Activated CD4-positive, alpha-beta memory T cell treated with anti-CD3 and anti-CD28 coated beads, Interleukin-2, amount 10 ng/mL, durations not matched to agents 7 days and 5 days (primary cell): ENCODE data around the gene CCER1. TPM values are rescaled to one million over a fixed set of nuclear protein-coding genes. Genes with fewer than 3 reads are reported as not detected.

Experiments used
- CTCF ChIA-PET: fragments of 350-600 bp; sonication (Branson Sonifier 250); formaldehyde crosslinking; loops from one replicate; lab custom pipeline; 2021; ENCODE audit warnings: antibody characterized with exemption, inconsistent platforms; lab: Charles Lee
- POLR2A ChIA-PET: fragments of 350-600 bp; sonication (Branson Sonifier 250); formaldehyde crosslinking; loops from one replicate; lab custom pipeline; 2021; ENCODE audit warnings: antibody characterized with exemption; lab: Charles Lee
- DNase-seq: peaks from one replicate; pipeline ENCODE4 v3.0.0-alpha.2; 2020
- H3K27ac Mint-ChIP-seq: one replicate; pipeline ENCODE4 v1.8.0; 2021; ENCODE audit warnings: mild to moderate bottlenecking, mixed read lengths
- H3K27me3 Mint-ChIP-seq: one replicate; pipeline ENCODE4 v1.8.0; 2021; ENCODE audit warnings: mixed read lengths
- H3K36me3 Mint-ChIP-seq: one replicate; pipeline ENCODE4 v1.8.0; 2021; ENCODE audit warnings: low read depth, mixed read lengths
- H3K4me1 Mint-ChIP-seq: one replicate; pipeline ENCODE4 v1.8.0; 2021; ENCODE audit warnings: mixed read lengths
- H3K4me3 Mint-ChIP-seq: one replicate; pipeline ENCODE4 v1.8.0; 2021; ENCODE audit warnings: mild to moderate bottlenecking, mixed read lengths
- H3K9me3 Mint-ChIP-seq: one replicate; pipeline ENCODE4 v1.8.0; 2021; ENCODE audit warnings: mixed read lengths
- total RNA-seq, 2 experiments: library from RNA; stranded (reverse); gene quantifications; one replicate each; pipeline ENCODE4 v1.2.3, GENCODE V29; 2021

CCER1 gene
- total RNA-seq, 2 experiments from 2014 or later: not detected

GRCh38 chr12:90936230-90937005 is 18.6 kb downstream of the CCER1 start:
- H3K27ac Mint-ChIP-seq: no peak overlapping the region
- no peaks in the 10 kb centered on the region for H3K9me3 Mint-ChIP-seq
- no peak for DNase-seq
- ChIA-PET CTCF (interaction anchor here (1.1 to 1.2 kb wide), 2 partner anchors 8 to 9 kb away, joined by 3 read pairs; no protein-coding TSS in a partner anchor), POLR2A (no interaction called here)
- H3K4me3 Mint-ChIP-seq: no peak overlapping the region
- peaks cover 7% of the 10 kb centered on the region for H3K27me3 Mint-ChIP-seq
- H3K4me1 Mint-ChIP-seq: no peaks in the 10 kb centered on the region
- H3K36me3 Mint-ChIP-seq: no peaks in the 10 kb centered on the region

DNA sequence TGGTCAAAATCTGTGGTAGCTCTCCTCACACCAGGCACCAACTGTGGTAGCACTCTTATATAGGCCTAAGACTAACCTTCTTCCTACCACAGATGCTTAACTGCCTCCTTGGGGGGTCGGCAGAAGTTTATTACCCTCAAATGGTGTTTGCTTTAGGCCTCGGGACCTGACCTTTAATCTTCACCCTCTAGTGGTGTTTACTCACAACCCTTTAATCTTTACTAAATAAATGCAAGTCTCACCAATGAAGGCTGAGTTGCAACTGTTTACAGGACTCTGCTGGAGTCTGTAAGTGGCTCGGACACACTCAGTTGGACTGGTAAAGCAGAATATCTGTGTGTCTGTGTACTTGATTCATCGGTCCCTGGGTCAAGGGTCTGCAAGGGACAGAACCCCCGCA is 29.4 kb downstream of the CCER1 start:
- no peaks in the 10 kb centered on the region for H3K36me3 Mint-ChIP-seq
- no peaks in the 10 kb centered on the region for H3K27me3 Mint-ChIP-seq
- POLR2A ChIA-PET: no interaction called here
- no peak overlapping the region for H3K4me3 Mint-ChIP-seq
- CTCF ChIA-PET: interaction anchor here (0.6 to 1.2 kb wide), 3 partner anchors 15 to 146 kb away, joined by 3 read pairs; partner anchors contain the start of gene CCER1
- H3K4me1 Mint-ChIP-seq: no peaks in the 10 kb centered on the region
- no peak for DNase-seq
- no peak overlapping the region for H3K27ac Mint-ChIP-seq
- H3K9me3 Mint-ChIP-seq: peaks cover 7% of the 10 kb centered on the region

- ChIA-PET CTCF (no interaction called here), POLR2A (no interaction called here)
- H3K27ac Mint-ChIP-seq: no peak overlapping the region
- no peaks in the 10 kb centered on the region for H3K4me1 Mint-ChIP-seq
- H3K27me3 Mint-ChIP-seq: no peaks in the 10 kb centered on the region
- H3K9me3 Mint-ChIP-seq: peaks cover 3% of the 10 kb centered on the region
- no peak overlapping the region for H3K4me3 Mint-ChIP-seq
- DNase-seq: no peak
- H3K36me3 Mint-ChIP-seq: no peaks in the 10 kb centered on the region
Observed at GRCh38 chr12:90924406-90924805, 30.6 kb downstream of the CCER1 start.

DNA sequence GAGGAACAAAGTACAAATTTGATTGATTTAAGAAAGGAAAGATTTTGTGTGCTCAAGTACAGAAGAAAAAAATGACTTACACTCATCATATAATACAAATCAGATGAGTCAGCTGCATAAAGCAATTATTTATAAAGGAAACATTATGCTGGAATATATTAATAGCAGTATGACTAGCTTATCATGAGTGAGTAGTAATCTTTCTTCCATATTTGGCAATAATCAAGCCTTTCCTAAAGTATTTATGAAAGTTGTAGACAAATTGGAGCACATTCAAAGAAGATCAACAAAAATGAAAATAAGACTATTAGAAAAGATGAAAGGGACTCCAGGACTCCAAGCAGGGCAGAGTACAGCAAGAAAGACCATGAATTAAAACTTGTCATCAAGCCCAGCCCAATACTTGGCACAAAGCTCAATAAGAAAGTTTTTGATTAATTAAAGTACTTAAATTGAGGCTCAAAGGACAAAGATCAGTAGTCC is 32.8 kb downstream of the CCER1 start:
- no peaks in the 10 kb centered on the region for H3K4me1 Mint-ChIP-seq
- H3K9me3 Mint-ChIP-seq: no peaks in the 10 kb centered on the region
- no peak overlapping the region for H3K4me3 Mint-ChIP-seq
- DNase-seq: no peak
- ChIA-PET CTCF (no interaction called here), POLR2A (no interaction called here)
- H3K27me3 Mint-ChIP-seq: peaks cover 2% of the 10 kb centered on the region
- no peaks in the 10 kb centered on the region for H3K36me3 Mint-ChIP-seq
- no peak overlapping the region for H3K27ac Mint-ChIP-seq

DNA sequence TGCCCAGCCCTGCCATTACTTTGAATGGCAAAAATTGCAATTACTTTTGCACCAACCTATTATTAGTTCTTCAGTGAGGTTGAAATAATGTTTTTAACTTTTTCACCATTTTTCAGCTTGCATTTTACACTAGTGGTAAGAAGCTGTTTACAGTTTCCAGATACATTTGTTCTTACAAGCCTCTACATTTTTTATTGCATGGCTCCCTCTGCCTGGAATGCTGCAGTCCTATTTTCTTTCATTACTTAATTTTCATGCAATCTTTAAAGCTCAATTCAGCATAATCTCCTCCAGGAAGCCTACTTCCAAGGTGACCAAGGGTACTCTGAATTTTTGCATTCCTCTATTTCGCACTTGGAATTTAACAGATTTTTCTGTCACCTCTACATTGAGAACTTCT is 33.4 kb downstream of the CCER1 start:
- Mint-ChIP-seq H3K27me3 (peaks cover 2% of the 10 kb centered on the region), H3K9me3 (no peaks in the 10 kb centered on the region), H3K4me3 (no peak overlapping the region), H3K4me1 (no peaks in the 10 kb centered on the region), H3K36me3 (no peaks in the 10 kb centered on the region), H3K27ac (no peak overlapping the region)
- no peak for DNase-seq
- POLR2A ChIA-PET: no interaction called here
- CTCF ChIA-PET: no interaction called here

GRCh38 chr12:90920222-90920621 is 34.8 kb downstream of the CCER1 start:
- peaks cover 2% of the 10 kb centered on the region for H3K27me3 Mint-ChIP-seq
- H3K9me3 Mint-ChIP-seq: no peaks in the 10 kb centered on the region
- no peaks in the 10 kb centered on the region for H3K36me3 Mint-ChIP-seq
- ChIA-PET POLR2A (no interaction called here), CTCF (no interaction called here)
- no peak overlapping the region for H3K4me3 Mint-ChIP-seq
- H3K27ac Mint-ChIP-seq: no peak overlapping the region
- no peaks in the 10 kb centered on the region for H3K4me1 Mint-ChIP-seq
- no peak for DNase-seq

GRCh38 chr12:90917431-90917830 is 37.5 kb downstream of the CCER1 start:
- Mint-ChIP-seq H3K4me1 (no peaks in the 10 kb centered on the region), H3K4me3 (no peak overlapping the region), H3K36me3 (no peaks in the 10 kb centered on the region), H3K9me3 (no peaks in the 10 kb centered on the region), H3K27me3 (peaks cover 2% of the 10 kb centered on the region), H3K27ac (no peak overlapping the region)
- ChIA-PET POLR2A (no interaction called here), CTCF (interaction anchor here (0.8 kb wide), 1 partner anchor 27 kb away, joined by 3 read pairs; no protein-coding TSS in a partner anchor)
- DNase-seq: no peak

DNA sequence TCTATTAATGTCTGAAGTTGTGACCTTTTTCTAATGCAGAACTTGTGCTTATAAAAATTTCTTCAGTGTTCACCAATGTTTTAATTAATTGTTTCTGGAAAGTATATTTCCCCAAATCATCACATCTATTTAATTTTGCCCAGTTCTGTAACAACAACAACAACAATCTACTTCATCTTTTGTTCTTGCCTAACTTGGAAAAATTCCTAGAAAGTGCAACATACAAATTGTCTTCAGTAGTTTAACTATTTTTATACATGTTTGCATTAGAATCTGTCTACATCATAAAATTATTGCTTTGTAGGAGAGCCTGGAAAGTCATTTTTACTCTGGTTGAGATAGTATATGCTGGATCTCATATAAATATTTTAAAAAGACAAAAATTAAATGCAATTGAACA is 38.5 kb downstream of the CCER1 start:
- Mint-ChIP-seq H3K36me3 (no peaks in the 10 kb centered on the region), H3K27me3 (peaks cover 2% of the 10 kb centered on the region), H3K4me1 (no peaks in the 10 kb centered on the region), H3K27ac (no peak overlapping the region), H3K9me3 (no peaks in the 10 kb centered on the region), H3K4me3 (no peak overlapping the region)
- POLR2A ChIA-PET: no interaction called here
- DNase-seq: no peak
- CTCF ChIA-PET: no interaction called here

- CTCF ChIA-PET: no interaction called here
- DNase-seq: no peak
Observed at GRCh38 chr12:90915353-90915752, 39.6 kb downstream of the CCER1 start.

DNA sequence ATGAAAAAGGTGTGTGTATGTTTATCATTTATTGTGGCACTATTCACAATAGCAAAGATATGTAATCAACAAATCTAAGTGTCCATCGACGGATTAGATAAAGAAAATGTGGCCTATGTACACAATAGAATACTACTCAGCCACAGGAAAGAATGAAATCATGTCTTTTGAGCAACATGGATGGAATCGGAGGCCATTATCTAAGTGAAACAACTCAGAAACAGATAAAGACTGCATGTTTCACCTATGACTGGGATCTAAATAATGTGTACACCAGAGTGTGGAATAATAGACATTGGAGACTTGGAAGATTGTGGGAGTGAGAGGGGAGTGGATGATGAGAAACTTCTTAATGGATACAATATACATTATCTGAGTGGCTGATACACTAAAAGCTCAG is 44.0 kb downstream of the CCER1 start:
- CTCF ChIA-PET: no interaction called here
- H3K9me3 Mint-ChIP-seq: no peaks in the 10 kb centered on the region
- no peak overlapping the region for H3K27ac Mint-ChIP-seq
- H3K36me3 Mint-ChIP-seq: no peaks in the 10 kb centered on the region
- no peaks in the 10 kb centered on the region for H3K27me3 Mint-ChIP-seq
- POLR2A ChIA-PET: no interaction called here
- H3K4me3 Mint-ChIP-seq: no peak overlapping the region
- no peak for DNase-seq
- H3K4me1 Mint-ChIP-seq: no peaks in the 10 kb centered on the region

More at GRCh38 chr12:90915353-90915752, 39.6 kb downstream of the CCER1 start:
- Mint-ChIP-seq H3K36me3 (no peaks in the 10 kb centered on the region), H3K27ac (no peak overlapping the region), H3K4me1 (no peaks in the 10 kb centered on the region), H3K4me3 (no peak overlapping the region), H3K27me3 (peaks cover 2% of the 10 kb centered on the region), H3K9me3 (no peaks in the 10 kb centered on the region)
- POLR2A ChIA-PET: no interaction called here

- Mint-ChIP-seq H3K9me3 (no peaks in the 10 kb centered on the region), H3K4me1 (no peaks in the 10 kb centered on the region), H3K36me3 (no peaks in the 10 kb centered on the region), H3K27me3 (no peaks in the 10 kb centered on the region), H3K27ac (no peak overlapping the region), H3K4me3 (no peak overlapping the region)
- CTCF ChIA-PET: interaction anchor here (0.9 kb wide), 1 partner anchor 9 kb away, joined by 3 read pairs; no protein-coding TSS in a partner anchor
- DNase-seq: no peak
- POLR2A ChIA-PET: no interaction called here
Observed at GRCh38 chr12:90909069-90909770, 45.8 kb downstream of the CCER1 start.

GRCh38 chr12:90908465-90908864 is 46.5 kb downstream of the CCER1 start:
- Mint-ChIP-seq H3K4me3 (no peak overlapping the region), H3K27ac (no peak overlapping the region), H3K9me3 (no peaks in the 10 kb centered on the region), H3K4me1 (no peaks in the 10 kb centered on the region), H3K27me3 (no peaks in the 10 kb centered on the region), H3K36me3 (no peaks in the 10 kb centered on the region)
- DNase-seq: no peak
- POLR2A ChIA-PET: no interaction called here
- CTCF ChIA-PET: no interaction called here

DNA sequence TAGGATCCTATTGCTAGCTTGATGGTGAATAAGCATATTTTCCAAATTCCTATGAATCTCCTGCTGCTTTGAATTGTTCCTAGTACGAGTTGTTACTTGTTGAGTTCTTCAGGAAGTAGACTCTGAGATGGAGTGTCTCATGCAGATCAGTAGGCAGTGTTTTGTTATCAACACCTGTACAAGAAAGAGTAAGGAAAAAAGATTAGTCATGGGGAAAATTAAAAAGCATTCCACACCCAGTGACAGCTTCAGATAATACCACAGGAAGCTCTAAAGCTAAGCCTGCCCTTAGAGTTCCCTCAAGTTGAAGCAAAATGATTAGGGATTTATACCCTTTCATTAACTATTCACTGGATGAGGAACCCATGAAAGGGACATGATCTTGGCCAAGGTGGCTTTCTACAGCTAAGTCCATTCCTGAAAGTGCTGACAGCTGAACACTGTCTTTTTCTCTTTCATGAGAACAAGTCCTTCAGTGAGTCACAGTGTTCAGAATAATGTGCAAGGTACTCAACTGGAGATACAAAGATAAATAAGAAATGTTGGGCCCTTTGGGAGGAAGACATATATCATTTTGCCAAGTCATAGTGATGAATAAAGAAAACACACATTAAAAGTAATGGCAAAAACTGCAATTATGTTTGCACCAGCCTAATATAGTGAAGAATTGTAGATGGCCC is 49.1 kb downstream of the CCER1 start:
- ChIA-PET CTCF (no interaction called here), POLR2A (no interaction called here)
- Mint-ChIP-seq H3K27me3 (no peaks in the 10 kb centered on the region), H3K4me3 (no peak overlapping the region), H3K36me3 (no peaks in the 10 kb centered on the region), H3K27ac (no peak overlapping the region), H3K4me1 (no peaks in the 10 kb centered on the region), H3K9me3 (no peaks in the 10 kb centered on the region)
- DNase-seq: no peak
